Activated T-helper 1 cell treated with anti-CD3 and anti-CD28 coated beads, Interleukin-12 subunit alpha, Interleukin-12 subunit beta, Interleukin-2, Interleukin-4 antibody, amounts not matched to agents 30 ng/mL and 10 ng/mL and 1 ng/mL, durations not matched to agents 14 hours and 24 hours and 36 hours (primary cell): ENCODE results near the gene GRIA3. TPM values are rescaled to one million over a fixed set of nuclear protein-coding genes. Genes with fewer than 3 reads are reported as not detected.

Source experiments
- DNase-seq: peaks from one replicate; pipeline ENCODE4 v3.0.0; 2021; ENCODE audit warnings: low spot score
- H3K27ac Mint-ChIP-seq: one replicate; pipeline ENCODE4 v1.8.0; 2021; ENCODE audit warnings: mild to moderate bottlenecking, mixed read lengths
- H3K27me3 Mint-ChIP-seq: one replicate; pipeline ENCODE4 v1.8.0; 2022; ENCODE audit warnings: mild to moderate bottlenecking, moderate library complexity, mixed read lengths; ENCODE audit not compliant: insufficient read depth
- H3K36me3 Mint-ChIP-seq: one replicate; pipeline ENCODE4 v1.8.0; 2021; ENCODE audit warnings: low read depth, mixed read lengths
- H3K4me1 Mint-ChIP-seq: one replicate; pipeline ENCODE4 v1.8.0; 2021; ENCODE audit warnings: low read depth, mixed read lengths
- H3K4me3 Mint-ChIP-seq: one replicate; pipeline ENCODE4 v1.8.0; 2021; ENCODE audit warnings: mild to moderate bottlenecking, moderate library complexity, mixed read lengths
- H3K9me3 Mint-ChIP-seq: one replicate; pipeline ENCODE4 v1.8.0; 2021; ENCODE audit warnings: mixed read lengths
- intact Hi-C: fragments of 100-400 bp; cut with micrococcal nuclease; formaldehyde crosslinking; loops from one replicate; pipeline ENCODE4 v1.15.1; 2024
- total RNA-seq: library from RNA; stranded (reverse); gene quantifications from 2 replicates; pipeline ENCODE4 v1.2.3, GENCODE V29; 2022

Gene GRIA3
- total RNA-seq, 1 donor from 2014 or later = not detected

DNA sequence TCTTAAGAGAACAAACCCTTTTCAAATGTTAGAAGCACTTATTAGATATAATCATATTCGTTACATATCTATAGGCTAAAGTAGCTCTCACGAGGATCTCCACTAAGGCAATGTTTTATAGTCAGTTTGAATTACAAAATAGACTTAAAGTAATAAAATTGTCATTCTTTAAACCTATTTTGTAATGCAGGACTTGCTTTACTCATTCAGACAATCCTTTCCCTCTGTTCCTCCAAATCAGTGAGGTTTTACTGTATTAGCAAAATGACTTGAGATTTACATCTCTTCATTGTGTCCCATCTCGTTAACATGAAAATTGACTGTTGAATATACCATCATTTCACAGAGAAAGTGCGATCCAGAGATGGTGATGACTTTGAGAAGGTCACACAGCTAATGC, 284.4 kb downstream of the GRIA3 start:
- Mint-ChIP-seq H3K4me1 (no peaks in the 10 kb centered on the region), H3K4me3 (no peak overlapping the region), H3K36me3 (no peaks in the 10 kb centered on the region), H3K9me3 (no peaks in the 10 kb centered on the region), H3K27ac (no peak overlapping the region), H3K27me3 (no peaks in the 10 kb centered on the region)
- intact Hi-C loops = no loop called here
- no peak for DNase-seq

DNA sequence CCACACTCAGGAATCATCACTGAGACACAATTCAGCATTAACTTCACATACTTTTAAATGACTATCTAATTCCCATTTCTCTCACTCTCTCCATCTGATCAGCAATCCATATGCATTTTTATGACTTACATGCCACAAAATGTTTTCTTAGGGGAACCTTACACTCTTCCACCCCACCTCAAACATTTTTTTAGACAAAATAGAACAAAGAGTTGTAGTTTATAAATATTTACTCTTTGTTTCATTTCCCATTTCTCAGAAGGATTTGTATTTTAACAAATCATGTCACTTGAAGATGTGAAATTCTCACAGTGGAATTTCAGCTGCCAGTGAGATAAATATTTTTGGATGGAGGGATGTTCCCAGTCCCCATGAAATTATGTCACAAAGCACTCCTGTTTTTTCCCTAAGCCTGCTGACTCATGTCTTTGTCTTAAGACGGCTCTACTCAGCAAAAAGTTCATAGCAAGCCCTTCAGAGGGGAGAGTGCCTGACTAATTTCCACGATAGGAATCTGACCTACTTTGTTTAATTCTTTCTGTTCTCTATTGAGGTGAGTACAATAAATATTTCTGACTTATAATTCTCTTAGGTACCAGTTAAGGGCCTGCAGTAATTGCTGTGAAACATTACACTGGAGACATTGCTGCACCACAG, 291.1 kb downstream of the GRIA3 start:
- Mint-ChIP-seq H3K9me3 (no peaks in the 10 kb centered on the region), H3K27ac (no peak overlapping the region), H3K27me3 (no peaks in the 10 kb centered on the region), H3K4me1 (no peaks in the 10 kb centered on the region), H3K36me3 (no peaks in the 10 kb centered on the region), H3K4me3 (no peak overlapping the region)
- intact Hi-C loops = no loop called here
- DNase-seq = no peak

DNA sequence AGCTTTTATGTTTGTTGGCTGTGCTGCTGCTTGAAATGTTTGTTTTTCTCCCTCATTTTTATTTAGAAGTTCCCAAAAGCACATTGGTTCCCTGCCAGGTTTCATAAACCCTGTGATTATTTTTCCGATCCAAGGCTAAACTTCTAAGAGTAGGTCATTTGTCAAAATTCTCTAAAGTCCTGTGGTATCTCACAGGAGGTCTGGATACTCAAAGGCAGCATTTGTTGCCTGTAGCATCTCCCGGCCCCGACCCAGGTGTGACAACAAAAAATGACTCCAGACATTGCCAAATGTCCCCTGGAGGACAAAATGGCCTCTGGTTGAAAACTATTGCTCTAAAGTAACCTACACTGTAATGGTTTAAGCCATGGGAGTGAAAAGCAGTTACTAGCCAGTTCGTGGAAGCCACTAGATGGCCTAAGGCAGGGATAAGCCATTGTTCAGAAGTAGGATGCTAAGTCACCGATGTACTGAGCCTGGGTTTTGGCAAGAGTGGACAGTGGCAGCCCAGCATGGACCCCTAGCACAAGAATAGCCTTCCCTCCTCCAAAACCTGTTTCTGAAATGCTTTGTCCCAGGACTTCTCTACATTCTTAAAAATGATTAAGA, 292.6 kb downstream of the GRIA3 start:
- Mint-ChIP-seq H3K9me3 (no peaks in the 10 kb centered on the region), H3K4me3 (no peak overlapping the region), H3K36me3 (no peaks in the 10 kb centered on the region), H3K27me3 (no peaks in the 10 kb centered on the region), H3K27ac (no peak overlapping the region), H3K4me1 (no peaks in the 10 kb centered on the region)
- DNase-seq = no peak
- intact Hi-C loops = no loop called here

DNA sequence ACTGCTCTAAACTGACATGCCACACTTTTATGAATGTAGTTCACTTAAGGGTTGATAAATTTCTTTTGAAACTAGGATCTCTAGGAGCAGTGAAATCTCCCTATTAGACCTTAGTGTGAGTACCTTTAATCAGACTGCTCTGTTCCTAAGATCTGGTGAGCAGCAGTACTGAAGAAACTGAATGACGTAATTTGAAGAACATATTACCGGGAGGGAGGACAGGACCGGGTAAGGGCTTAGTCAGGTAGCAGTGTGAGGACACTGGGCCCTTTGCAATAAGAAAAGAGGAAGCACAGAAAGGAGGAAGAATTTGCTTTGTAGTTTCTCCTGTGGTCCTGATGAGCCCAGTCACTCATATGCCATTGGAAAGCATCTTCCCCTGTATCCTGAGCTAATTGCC, 293.6 kb downstream of the GRIA3 start:
- no peak for DNase-seq
- Mint-ChIP-seq H3K4me1 (no peaks in the 10 kb centered on the region), H3K27ac (no peak overlapping the region), H3K4me3 (no peak overlapping the region), H3K9me3 (no peaks in the 10 kb centered on the region), H3K36me3 (no peaks in the 10 kb centered on the region), H3K27me3 (no peaks in the 10 kb centered on the region)
- intact Hi-C loops = no loop called here

DNA sequence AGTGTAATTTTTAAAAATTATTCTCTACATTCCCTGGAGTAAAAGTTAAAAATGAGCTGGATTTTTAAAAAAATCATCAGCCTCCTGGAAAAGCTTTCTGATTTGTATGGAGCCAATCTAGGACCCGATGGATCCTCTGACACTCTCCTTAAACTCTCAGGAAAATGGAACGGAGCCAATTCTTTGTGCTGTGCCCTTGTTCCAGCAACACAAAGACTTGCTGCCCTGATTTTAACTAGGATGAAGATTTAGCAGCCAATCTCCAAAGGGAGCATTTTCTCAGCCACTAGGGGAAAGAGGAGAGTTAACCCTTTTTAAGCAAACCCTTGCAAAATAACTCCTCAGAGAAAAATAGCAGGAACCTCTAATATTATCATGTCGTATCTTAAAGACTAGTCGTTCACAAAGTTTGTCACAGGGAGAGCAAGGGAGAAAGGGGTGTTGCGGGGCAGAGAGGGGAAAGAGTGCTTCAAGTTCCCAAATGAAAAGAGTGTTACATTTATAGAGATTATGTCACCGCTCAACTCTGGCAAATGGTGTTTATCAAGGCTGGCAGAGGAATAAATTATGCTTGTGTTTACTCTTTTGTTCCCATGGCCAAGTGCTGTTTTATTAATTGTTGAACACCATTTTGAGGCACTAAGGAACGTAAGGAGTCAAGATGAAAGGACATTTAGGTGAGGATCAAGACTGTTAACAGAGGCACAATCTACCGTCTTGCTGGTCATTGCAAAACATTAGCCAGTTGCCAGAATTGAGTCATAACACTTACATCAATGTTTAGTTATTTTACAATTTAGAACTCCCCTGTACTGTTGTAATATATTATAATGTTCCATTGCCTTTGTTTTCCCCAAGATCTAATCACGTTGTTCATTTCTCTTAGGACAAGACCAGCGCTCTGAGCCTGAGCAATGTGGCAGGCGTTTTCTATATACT, 298.1 kb downstream of the GRIA3 start:
- Mint-ChIP-seq H3K9me3 (no peaks in the 10 kb centered on the region), H3K27ac (no peak overlapping the region), H3K27me3 (no peaks in the 10 kb centered on the region), H3K4me1 (no peaks in the 10 kb centered on the region), H3K36me3 (no peaks in the 10 kb centered on the region), H3K4me3 (no peak overlapping the region)
- DNase-seq = no peak
- intact Hi-C loops = no loop called here

DNA sequence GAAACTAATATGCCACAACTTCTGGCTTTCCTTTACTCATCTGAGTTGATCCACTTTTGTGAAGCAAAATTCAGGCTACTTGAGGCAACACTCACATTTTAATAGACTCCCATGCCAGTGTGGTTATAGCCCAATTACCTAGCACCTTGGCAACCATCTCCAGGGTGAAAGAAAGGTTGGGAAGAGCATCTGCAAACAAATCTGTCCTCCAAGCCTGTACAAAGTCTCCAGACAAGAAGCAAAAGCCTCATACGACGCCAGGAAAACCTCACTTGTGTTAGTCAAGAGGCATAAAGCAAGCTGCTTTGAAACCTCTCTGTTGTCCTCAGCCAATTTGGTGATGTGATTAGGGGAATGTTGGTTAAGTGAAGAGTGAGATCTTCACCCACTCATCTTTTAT, 302.2 kb downstream of the GRIA3 start:
- no peaks in the 10 kb centered on the region for H3K27me3 Mint-ChIP-seq
- DNase-seq = no peak
- no peaks in the 10 kb centered on the region for H3K36me3 Mint-ChIP-seq
- H3K4me3 Mint-ChIP-seq = no peak overlapping the region
- no peaks in the 10 kb centered on the region for H3K9me3 Mint-ChIP-seq
- intact Hi-C loops = no loop called here
- no peaks in the 10 kb centered on the region for H3K4me1 Mint-ChIP-seq
- no peak overlapping the region for H3K27ac Mint-ChIP-seq

DNA sequence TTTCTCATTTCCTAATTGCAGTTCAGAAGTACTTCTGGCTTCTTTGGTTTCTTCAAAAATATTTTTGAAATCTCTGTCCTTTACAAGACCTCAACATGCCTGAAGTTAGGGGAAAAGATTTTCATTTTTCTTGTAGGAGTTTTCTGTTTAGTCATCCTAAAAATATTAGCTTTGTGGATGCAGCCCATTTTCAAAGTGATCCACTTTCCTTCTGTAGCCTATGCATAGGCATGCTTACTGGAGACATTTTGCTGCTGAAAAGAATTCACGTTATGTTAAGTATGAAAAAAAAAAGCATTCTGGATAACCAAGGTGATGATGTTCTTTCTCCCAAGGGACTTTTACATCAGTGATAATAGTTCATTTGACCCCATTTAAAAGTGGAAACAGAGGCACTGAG, 303.2 kb downstream of the GRIA3 start:
- Mint-ChIP-seq H3K27ac (no peak overlapping the region), H3K4me3 (no peak overlapping the region), H3K4me1 (no peaks in the 10 kb centered on the region), H3K27me3 (no peaks in the 10 kb centered on the region), H3K9me3 (no peaks in the 10 kb centered on the region), H3K36me3 (no peaks in the 10 kb centered on the region)
- intact Hi-C loops = no loop called here
- DNase-seq = no peak

DNA sequence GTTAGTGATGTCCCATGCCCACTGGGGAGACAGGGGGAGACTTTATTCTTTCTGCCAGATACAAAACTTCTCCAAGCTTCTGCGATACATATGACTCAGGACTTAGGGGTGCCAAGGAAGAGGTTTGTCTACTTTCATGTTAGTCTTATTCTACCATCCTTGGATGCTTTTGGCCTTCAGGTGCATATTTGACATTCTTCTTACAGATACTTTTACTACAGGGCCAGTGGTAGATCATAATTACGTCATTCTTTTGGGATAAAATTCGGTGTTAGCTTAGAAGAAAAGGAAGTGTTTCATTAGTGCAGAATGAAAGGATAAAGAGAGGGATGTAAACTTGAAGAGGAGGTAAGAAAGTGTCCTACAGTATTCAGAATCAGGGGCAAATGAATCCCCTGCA, 303.6 kb downstream of the GRIA3 start:
- Mint-ChIP-seq H3K4me1 (no peaks in the 10 kb centered on the region), H3K4me3 (no peak overlapping the region), H3K36me3 (no peaks in the 10 kb centered on the region), H3K9me3 (no peaks in the 10 kb centered on the region), H3K27ac (no peak overlapping the region), H3K27me3 (no peaks in the 10 kb centered on the region)
- no peak for DNase-seq
- intact Hi-C loops = no loop called here

DNA sequence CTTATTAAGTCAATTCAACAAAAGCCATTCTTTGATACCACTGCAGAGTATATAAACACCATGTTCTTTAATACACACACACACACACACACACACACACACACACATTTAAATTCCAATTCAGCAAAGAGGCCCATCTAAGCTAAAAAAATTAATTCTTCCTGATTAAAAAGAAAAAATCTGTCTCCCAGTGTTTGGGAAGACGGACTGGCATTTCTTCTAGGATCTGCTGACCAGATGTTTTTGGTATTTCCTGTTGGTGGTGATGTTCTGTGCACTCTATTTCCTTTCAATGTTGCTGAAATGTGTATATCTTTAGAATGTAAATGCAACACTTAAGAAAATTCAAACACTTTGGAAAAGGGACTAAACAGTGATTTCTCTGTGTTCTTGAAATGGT, 304.9 kb downstream of the GRIA3 start:
- Mint-ChIP-seq H3K36me3 (no peaks in the 10 kb centered on the region), H3K27ac (no peak overlapping the region), H3K27me3 (no peaks in the 10 kb centered on the region), H3K4me3 (no peak overlapping the region), H3K9me3 (no peaks in the 10 kb centered on the region), H3K4me1 (no peaks in the 10 kb centered on the region)
- intact Hi-C loops = no loop called here
- no peak for DNase-seq

DNA sequence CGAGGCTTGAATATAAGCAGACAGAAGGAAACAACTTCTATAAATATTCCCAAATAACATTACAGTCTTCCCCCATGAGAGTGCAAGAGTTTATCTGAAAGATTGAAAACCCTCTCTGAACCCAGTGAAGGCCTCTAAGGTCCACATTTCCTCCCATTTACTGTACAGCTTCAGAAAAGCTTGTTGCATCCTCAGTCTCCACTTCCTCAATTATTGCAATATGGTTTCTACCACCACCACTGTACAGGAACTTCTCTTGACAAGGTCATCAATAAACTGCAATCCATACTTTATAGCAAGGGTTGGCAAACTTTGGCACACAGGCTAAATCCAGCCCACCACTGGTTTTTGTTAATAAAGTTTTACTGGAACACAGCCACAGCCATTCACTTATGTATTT, 309.8 kb downstream of the GRIA3 start:
- no peaks in the 10 kb centered on the region for H3K4me1 Mint-ChIP-seq
- no peaks in the 10 kb centered on the region for H3K27me3 Mint-ChIP-seq

DNA sequence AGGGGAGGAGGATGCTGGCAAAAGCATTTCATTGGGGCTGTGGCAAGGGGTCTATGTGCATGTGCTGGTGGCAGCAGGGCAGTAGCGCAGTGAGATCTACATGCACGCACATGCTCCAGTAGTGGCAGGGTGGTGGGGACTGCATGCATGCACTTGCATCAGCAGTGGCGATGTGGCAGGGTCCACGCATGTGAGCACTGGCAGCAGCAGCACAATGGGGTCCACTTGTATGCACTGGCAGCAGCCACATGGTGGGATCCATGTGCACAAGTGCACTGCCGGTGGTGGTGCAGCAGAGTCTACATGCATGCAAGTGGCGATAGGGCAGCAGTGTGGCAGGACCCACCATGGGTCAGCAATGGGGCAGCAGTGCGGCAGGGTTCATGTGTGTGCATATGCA, 315.7 kb downstream of the GRIA3 start:
- intact Hi-C loops = no loop called here
- no peaks in the 10 kb centered on the region for H3K9me3 Mint-ChIP-seq
- H3K4me3 Mint-ChIP-seq = no peak overlapping the region
- no peak for DNase-seq
- H3K27ac Mint-ChIP-seq = no peak overlapping the region
- H3K36me3 Mint-ChIP-seq = no peaks in the 10 kb centered on the region
- no peaks in the 10 kb centered on the region for H3K27me3 Mint-ChIP-seq
- H3K4me1 Mint-ChIP-seq = no peaks in the 10 kb centered on the region

More for the DNA sequence above, 309.8 kb downstream of the GRIA3 start:
- intact Hi-C loops = no loop called here
- H3K27ac Mint-ChIP-seq = no peak overlapping the region
- DNase-seq = no peak
- no peaks in the 10 kb centered on the region for H3K9me3 Mint-ChIP-seq
- H3K36me3 Mint-ChIP-seq = no peaks in the 10 kb centered on the region
- H3K4me3 Mint-ChIP-seq = no peak overlapping the region

DNA sequence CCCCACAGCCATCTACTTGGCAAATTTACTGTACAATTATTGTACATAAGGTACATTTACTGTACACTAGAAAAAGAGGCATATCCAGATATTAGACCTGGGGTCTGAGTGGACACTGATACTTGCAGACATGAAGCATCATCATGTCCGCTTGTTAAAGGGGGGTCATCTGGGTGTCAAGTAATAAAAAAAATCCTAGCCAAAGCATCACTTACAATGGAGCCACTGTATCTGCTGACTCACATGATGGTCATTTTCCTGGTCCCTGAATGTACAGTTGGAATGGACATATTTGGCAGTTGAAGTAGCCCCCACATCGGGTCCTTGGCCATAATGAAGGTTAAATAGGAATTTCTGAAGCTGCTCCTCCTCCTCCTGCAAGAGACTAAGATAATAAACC, 320.0 kb downstream of the GRIA3 start:
- intact Hi-C loops = no loop called here
- no peak for DNase-seq
- peaks cover 3% of the 10 kb centered on the region for H3K9me3 Mint-ChIP-seq
- H3K4me1 Mint-ChIP-seq = no peaks in the 10 kb centered on the region
- H3K36me3 Mint-ChIP-seq = no peaks in the 10 kb centered on the region
- H3K27ac Mint-ChIP-seq = no peak overlapping the region
- H3K27me3 Mint-ChIP-seq = no peaks in the 10 kb centered on the region
- no peak overlapping the region for H3K4me3 Mint-ChIP-seq

DNA sequence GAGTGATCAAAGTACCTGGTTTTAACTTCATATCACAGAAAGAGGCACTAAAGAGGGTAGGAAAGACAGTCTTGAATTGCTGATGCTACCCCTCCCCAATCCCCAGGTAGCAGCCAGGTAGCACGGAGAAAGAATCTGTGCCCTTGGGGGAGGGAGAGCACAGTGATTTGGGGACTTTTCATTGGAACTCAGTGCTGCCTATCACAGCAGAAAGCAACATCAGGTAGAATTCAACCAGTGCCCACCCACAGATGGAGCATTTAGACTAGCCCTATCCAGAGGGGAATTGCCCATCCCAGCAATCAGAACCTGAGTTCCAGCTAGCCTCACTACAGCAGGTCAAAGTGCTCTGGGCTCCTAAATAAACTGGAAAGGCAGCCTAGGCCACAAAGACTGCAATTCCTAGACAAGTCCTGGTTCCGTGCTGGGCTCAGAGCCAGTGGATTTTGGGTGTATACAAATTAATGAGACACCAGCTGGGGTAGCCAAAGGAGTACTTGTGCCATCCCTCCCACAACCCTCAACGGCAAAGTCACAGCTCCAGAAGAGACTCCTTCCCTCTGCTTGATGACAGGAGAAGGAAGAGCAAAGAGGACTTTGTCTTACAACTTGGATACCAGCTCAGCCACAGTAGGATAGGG, 320.7 kb downstream of the GRIA3 start:
- DNase-seq = no peak
- Mint-ChIP-seq H3K4me1 (no peaks in the 10 kb centered on the region), H3K36me3 (no peaks in the 10 kb centered on the region), H3K9me3 (peaks cover 3% of the 10 kb centered on the region), H3K27me3 (no peaks in the 10 kb centered on the region), H3K4me3 (no peak overlapping the region), H3K27ac (no peak overlapping the region)
- intact Hi-C loops = no loop called here
